Measurements from ENCODE around the gene ADAMTS17.

Gene ADAMTS17

GRCh38 chr15:100141311-100142001 lies 200.3 kb downstream of the ADAMTS17 start:
- TF ChIP-seq CTCF (IDR thresholded peaks at IDR 0.05; ENCODE audit: borderline replicate concordance, control extremely low read depth, extremely low read depth, insufficient read depth, missing control alignments): no peak
- in situ Hi-C loops (cut with MboI; ENCODE audit: low sequenced_read_pairs, unreplicated experiment): no loop called here
- DNase-seq (ENCODE audit: low spot score): no peak

- in situ Hi-C loops (cut with MboI; ENCODE audit: low sequenced_read_pairs, unreplicated experiment): no loop called here
- no peak for DNase-seq (ENCODE audit: low spot score)
- TF ChIP-seq CTCF (IDR thresholded peaks at IDR 0.05; ENCODE audit: borderline replicate concordance, control extremely low read depth, extremely low read depth, insufficient read depth, missing control alignments): no peak
These were observed 201.1 kb downstream of the ADAMTS17 start for GRCh38 chr15:100140527-100141308.

- no peak for TF ChIP-seq CTCF (IDR thresholded peaks at IDR 0.05; ENCODE audit: borderline replicate concordance, control extremely low read depth, extremely low read depth, insufficient read depth, missing control alignments)
- DNase-seq (ENCODE audit: low spot score): no peak
- in situ Hi-C loops (cut with MboI; ENCODE audit: low sequenced_read_pairs, unreplicated experiment): no loop called here
These were observed 207.2 kb downstream of the ADAMTS17 start for GRCh38 chr15:100134586-100134985.

- TF ChIP-seq CTCF (IDR thresholded peaks at IDR 0.05; ENCODE audit: borderline replicate concordance, control extremely low read depth, extremely low read depth, insufficient read depth, missing control alignments): no peak
- in situ Hi-C loops (cut with MboI; ENCODE audit: low sequenced_read_pairs, unreplicated experiment): no loop called here
- DNase-seq (ENCODE audit: low spot score): no peak
These were observed 207.6 kb downstream of the ADAMTS17 start for GRCh38 chr15:100134089-100134583.

- no peak for TF ChIP-seq CTCF (IDR thresholded peaks at IDR 0.05; ENCODE audit: borderline replicate concordance, control extremely low read depth, extremely low read depth, insufficient read depth, missing control alignments)
- no peak for DNase-seq (ENCODE audit: low spot score)
- in situ Hi-C loops (cut with MboI; ENCODE audit: low sequenced_read_pairs, unreplicated experiment): no loop called here
These were observed 208.8 kb downstream of the ADAMTS17 start for GRCh38 chr15:100133001-100133400.

GRCh38 chr15:100132309-100132708 lies 209.5 kb downstream of the ADAMTS17 start:
- in situ Hi-C loops (cut with MboI; ENCODE audit: low sequenced_read_pairs, unreplicated experiment): no loop called here
- no peak for DNase-seq (ENCODE audit: low spot score)
- no peak for TF ChIP-seq CTCF (IDR thresholded peaks at IDR 0.05; ENCODE audit: borderline replicate concordance, control extremely low read depth, extremely low read depth, insufficient read depth, missing control alignments)

All from GM13976 (cell line).